Fibroblast of lung (primary cell): ENCODE results near the gene LRRTM3.

Experiments
- CTCF ChIP-seq, 2 donors: IDR thresholded peaks in 1 of 2; conservative IDR thresholded peaks in 1 of 2; 1 replicate in 1 of 2; 2 replicates in 1 of 2; pipeline ENCODE4 v1.5.1; 2011 to 2012; ENCODE audit warnings: low read length in 2 of 2, control low read depth in 1 of 2, inconsistent platforms in 1 of 2, low read depth in 1 of 2, mild to moderate bottlenecking in 1 of 2
- EZH2 ChIP-seq: IDR thresholded peaks from 2 replicates; pipeline ENCODE4 v1.5.1; 2012; ENCODE audit warnings: low read length, control low read depth, mild to moderate bottlenecking; ENCODE audit errors: missing control alignments

- TF ChIP-seq CTCF (conservative IDR thresholded peaks at IDR 0.05 in 1 of 2, IDR thresholded peaks at IDR 0.05 in 1 of 2; ENCODE audit: low read depth in 1 of 2, low read length in 2 of 2), result no peak
- no peak for TF ChIP-seq EZH2
Measured at GRCh38 chr10:66888237-66888636, 37.6 kb upstream of the LRRTM3 start.
